ENCODE results near the gene PPP2R2C.

PPP2R2C gene

GRCh38 chr4:6307230-6307629 is 165.2 kb downstream of the PPP2R2C start:
- no peak for DNase-seq (ENCODE audit: low read depth)

DNA sequence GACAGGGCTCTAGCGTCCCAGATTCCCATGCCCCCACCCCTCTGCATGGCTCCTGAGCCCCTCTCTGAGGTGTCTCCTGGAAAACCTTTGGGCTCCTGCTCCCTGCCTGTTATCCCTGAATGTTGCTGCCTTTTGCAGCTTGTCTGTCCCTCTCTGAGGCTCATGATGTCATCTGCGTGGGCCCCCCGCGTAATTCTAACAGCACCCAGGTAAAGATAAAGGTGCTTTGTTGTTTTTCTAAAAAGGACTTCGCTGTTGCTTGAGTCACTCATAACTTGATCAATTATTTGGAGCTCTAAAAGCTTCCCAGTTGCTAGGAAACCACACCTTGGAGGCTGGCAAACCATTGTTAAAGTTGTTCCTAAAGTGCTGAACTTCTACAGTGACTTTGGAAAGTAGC is 166.1 kb downstream of the PPP2R2C start:
- DNase-seq (ENCODE audit: low read depth): no peak

GRCh38 chr4:6303943-6304342 is 168.5 kb downstream of the PPP2R2C start:
- DNase-seq (ENCODE audit: low read depth): no peak

DNA sequence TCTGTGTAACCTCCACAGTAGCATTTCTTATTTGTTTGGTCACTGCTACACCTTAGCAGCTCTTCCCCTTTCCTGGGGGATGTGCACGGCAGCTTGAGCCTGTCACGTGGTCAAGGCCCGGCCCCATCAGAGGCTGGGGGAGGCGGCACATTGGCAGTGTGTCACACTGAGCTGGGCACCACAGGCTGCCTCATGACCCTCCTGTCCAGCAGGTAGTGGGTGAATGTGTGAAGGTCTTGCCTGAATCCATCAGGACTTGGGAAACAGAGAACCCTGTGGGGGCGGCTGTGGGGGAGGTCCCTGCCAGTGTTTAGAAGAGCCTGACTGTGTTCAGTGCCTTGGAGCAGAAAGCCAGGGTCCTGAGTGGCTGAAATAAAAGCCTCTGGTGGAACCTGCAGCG is 169.5 kb downstream of the PPP2R2C start:
- no peak for DNase-seq (ENCODE audit: low read depth)

- no peak for DNase-seq (ENCODE audit: low read depth)
Measured at GRCh38 chr4:6301732-6302442, 170.5 kb downstream of the PPP2R2C start.

DNA sequence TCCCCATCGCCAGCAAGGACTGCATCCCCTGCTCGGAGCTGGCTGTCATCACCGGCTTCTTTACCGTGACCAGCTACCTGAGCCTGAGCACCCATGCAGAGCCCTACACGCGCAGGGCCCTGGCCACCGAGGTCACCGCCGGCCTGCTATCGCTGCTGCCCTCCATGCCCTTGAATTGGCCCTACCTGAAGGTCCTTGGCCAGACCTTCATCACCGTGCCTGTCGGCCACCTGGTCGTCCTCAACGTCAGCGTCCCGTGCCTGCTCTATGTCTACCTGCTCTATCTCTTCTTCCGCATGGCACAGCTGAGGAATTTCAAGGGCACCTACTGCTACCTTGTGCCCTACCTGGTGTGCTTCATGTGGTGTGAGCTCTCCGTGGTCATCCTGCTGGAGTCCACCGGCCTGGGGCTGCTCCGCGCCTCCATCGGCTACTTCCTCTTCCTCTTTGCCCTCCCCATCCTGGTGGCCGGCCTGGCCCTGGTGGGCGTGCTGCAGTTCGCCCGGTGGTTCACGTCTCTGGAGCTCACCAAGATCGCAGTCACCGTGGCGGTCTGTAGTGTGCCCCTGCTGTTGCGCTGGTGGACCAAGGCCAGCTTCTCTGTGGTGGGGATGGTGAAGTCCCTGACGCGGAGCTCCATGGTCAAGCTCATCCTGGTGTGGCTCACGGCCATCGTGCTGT is 171.2 kb downstream of the PPP2R2C start:
- DNase-seq (ENCODE audit: low read depth): no peak

DNA sequence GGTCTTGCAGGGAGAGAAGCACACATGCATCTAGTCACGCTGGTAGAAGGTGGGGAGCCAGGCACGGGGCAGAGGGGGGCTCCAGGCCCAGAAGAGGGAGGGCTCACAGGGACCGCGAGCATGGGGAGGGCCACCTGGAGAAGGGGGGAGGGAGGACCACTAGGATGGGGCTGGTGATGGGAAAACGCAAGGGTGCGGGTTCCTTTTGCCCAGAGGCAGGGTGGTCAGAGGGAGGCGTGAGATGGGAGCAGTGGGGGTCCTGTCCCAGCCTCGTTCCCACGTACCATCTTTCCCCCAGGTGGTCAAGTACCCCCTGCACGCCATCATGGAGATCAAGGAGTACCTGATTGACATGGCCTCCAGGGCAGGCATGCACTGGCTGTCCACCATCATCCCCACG is 172.1 kb downstream of the PPP2R2C start:
- no peak for DNase-seq (ENCODE audit: low read depth)

GRCh38 chr4:6299875-6300274 is 172.5 kb downstream of the PPP2R2C start:
- no peak for DNase-seq (ENCODE audit: low read depth)

- no peak for DNase-seq (ENCODE audit: low read depth)
Measured at GRCh38 chr4:6298852-6299251, 173.6 kb downstream of the PPP2R2C start.

DNA sequence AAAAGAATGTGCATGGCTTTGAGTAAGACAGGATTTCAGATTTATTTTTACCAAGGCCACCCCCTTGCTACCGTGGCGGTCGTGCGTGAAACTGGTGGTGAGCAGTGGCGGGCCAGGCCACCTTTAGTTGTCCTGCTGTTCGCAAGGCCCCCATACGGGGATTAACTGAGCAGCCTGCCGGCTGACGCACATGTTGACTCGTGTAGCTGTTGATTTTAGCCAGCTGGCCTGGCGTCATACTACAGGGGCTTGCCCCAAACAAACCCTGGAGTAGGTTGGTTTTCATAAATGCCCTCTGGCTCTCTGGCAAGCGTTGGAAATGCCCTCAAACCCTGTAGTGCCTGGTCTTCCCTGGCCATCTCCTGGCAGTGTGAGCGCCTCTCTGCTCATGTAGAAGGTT is 174.4 kb downstream of the PPP2R2C start:
- DNase-seq (ENCODE audit: low read depth): no peak

- DNase-seq (ENCODE audit: low read depth): no peak
Measured at GRCh38 chr4:6297266-6297815, 175.1 kb downstream of the PPP2R2C start.

DNA sequence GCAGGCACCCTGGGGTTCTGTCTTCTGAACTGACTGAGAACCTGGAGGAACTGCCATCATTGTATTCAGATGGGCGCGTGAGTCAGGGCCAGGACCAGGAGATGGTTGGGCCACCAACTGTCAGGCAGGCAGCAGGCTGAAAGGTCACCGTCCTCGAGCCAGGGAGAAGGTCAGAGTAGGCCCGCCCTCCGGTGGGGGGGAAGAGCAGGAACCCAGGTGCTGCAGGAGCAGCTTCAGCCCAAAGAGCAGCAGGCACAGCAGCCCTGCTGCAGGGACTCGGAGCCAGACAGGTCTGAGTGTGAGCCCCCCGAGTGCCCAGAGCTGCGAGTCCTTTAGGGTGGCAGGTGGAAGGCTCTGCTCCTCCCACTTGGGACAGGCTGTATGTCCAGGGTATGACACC is 176.4 kb downstream of the PPP2R2C start:
- no peak for DNase-seq (ENCODE audit: low read depth)

- no peak for DNase-seq (ENCODE audit: low read depth)
Measured at GRCh38 chr4:6295495-6295894, 176.9 kb downstream of the PPP2R2C start.

DNA sequence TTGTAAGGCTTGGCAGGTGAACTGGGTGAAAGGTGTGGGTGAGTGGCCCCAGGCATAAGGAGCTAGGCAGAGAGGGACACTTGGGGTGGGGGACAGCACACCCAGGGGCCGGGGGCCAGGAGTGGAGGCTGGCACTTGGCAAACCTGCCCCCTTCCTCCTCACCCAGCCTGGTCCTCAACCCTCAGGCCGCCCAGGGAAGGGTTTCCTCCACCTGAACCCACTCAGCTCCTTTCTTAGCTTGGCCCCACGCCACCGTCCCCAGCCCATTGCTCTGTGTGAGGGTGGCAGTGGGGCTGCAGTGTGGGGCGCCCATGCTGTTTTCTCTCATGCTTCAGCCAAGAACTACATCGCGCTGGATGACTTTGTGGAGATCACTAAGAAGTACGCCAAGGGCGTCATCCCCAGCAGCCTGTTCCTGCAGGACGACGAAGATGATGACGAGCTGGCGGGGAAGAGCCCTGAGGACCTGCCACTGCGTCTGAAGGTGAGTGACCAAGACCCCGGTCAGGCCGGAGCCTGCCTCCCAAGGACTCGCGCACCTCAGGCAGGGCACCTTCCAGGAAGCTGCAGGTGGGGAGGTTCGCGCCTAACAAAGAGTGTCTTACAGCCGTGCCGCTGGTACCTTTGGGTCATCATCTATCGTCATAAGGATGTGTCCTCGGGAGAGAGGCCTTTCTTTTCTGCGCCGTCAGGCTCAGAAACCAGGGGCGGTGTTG is 177.6 kb downstream of the PPP2R2C start:
- DNase-seq (ENCODE audit: low read depth): no peak

DNA sequence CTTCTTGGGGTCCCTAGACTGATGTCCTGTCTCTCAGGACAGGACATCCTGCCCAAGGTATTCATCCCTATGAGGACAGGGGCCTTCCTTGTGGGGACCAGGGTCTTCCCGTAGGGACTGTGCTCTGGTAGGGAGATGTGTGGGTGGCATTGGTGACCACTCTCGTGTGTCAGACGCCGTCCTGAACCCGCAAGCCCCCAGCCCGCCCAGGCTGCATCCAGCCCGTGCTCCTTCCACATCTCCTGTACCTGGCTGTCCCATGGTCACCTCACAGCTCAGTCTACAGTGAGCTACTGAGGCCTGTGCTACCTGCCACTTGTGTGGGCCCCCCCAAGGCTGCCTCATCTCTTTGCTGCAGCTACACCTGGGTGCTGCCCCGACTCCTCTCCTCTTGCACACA is 178.8 kb downstream of the PPP2R2C start:
- no peak for DNase-seq (ENCODE audit: low read depth)

DNA sequence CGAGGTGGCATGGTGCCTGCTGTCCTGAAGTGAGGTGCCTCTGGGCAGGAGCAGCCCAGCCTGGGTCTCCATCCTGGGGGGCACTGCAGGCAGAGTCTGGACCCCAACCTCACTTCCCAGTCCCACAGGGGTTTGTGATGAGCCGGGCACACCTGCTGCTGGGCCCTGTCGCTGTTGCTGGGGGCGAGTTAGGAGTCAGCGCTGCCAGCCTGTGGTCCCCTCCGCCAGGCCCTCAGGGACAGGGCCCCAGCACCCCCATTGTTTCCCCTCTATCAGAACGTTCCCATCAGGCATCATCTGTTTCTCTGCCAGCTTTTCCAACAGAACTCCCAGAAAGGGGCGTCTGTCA is 179.3 kb downstream of the PPP2R2C start:
- no peak for DNase-seq (ENCODE audit: low read depth)

- DNase-seq (ENCODE audit: low read depth): no peak
Measured at GRCh38 chr4:6292376-6293096, 179.9 kb downstream of the PPP2R2C start.

DNA sequence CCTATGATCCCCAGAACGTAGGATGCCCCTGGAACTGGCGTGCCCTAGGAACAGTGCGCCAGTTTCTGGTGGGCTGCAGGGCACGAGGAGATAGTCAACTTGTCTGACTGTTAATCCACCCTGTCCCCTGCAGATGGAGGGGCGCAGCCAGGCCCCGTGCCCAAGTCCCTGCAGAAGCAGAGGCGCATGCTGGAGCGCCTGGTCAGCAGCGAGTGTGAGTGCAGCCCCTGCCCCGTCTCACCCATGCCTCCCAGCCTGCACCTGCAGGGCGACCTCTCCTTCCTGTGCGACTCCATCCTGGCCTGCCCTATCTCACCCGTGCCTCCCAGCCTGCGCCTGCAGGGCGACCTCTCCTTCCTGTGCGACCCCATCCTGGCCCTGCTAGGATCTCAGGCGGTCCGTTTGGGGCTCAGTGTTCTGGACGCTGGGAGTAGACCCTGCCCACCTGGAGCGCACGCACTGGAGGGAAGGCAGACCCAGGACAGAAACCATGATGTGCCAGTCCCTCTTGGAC is 180.6 kb downstream of the PPP2R2C start:
- DNase-seq (ENCODE audit: low read depth): no peak

GRCh38 chr4:6290769-6291547 is 181.5 kb downstream of the PPP2R2C start:
- DNase-seq (ENCODE audit: low read depth): no peak

GRCh38 chr4:6290256-6290655 is 182.2 kb downstream of the PPP2R2C start:
- no peak for DNase-seq (ENCODE audit: low read depth)

- DNase-seq (ENCODE audit: low read depth): no peak
Measured at GRCh38 chr4:6288871-6289270, 183.5 kb downstream of the PPP2R2C start.
